Measurements from ENCODE around the gene NOLC1. TPM values are rescaled to one million over a fixed set of nuclear protein-coding genes. Genes with fewer than 3 reads are reported as not detected.
A peak's percentile ranks its signal among the peaks of the same experiment; 100 is the strongest.

NOLC1 gene
- polyA plus RNA-seq, 2 of the 4 experiments (the other 2 are of a cell fraction), result 129 to 188 TPM

GRCh38 chr10:102150970-102151773, 1.0 kb upstream of the NOLC1 start (continued):
- TF ChIP-seq HOXA7 (CRISPR knock-in tag; IDR thresholded peaks at IDR 0.05) (no peak), POLR2A (IDR thresholded peaks at IDR 0.05; ENCODE audit: low read length) (no peak)

DNA sequence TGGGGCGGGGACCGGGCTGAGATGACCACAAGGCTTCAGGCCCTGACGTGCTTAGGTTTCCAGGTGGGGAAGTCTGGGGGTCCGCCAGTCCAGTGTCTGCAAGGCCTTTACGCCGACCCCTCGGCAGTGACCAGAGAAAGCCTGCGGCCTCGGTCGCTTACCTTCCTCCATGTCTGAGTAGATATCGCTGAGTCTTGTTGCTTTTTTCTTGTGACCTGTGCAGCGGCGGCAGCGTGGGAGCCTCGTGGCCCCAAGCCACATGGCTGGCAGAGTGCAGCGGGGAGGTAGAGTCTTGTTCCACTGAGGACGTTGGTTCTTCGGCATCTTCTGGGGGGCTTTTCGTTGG, 329 bp downstream of the NOLC1 start:
- peak; percentile 28 to 35; a peak in 5 of 6 replicates for ATAC-seq
- H3K4me2 ChIP-seq, result peak overlapping the region; percentile 94
- H3K4me3 ChIP-seq, result peak overlapping the region; percentile 75
- FAIRE-seq, result no peak
- TF ChIP-seq TFCP2L1 (CRISPR knock-in tag; IDR thresholded peaks at IDR 0.05) (no peak), JUN (IDR thresholded peaks at IDR 0.05) (peak in 1 of 2 experiments; percentile 46; a peak in 2 of 5 replicates), POLR2AphosphoS2 (conservative IDR thresholded peaks at IDR 0.05; ENCODE audit: low read length) (no peak), MYC (IDR thresholded peaks at IDR 0.05; ENCODE audit: borderline replicate concordance, low read length) (peak; percentile 98; the same call in 1 of the 2 replicates), NFE2L2 (conservative IDR thresholded peaks at IDR 0.05; ENCODE audit: low read length) (no peak), RFX5 (IDR thresholded peaks at IDR 0.05) (no peak), EHF (CRISPR knock-in tag; IDR thresholded peaks at IDR 0.05) (peak; percentile 63; the same call in 1 of the 2 replicates), TP53 (CRISPR knock-in tag; IDR thresholded peaks at IDR 0.05) (peak; percentile 54), KDM5A (IDR thresholded peaks at IDR 0.05) (peak; percentile 3; the same call in 1 of the 2 replicates), PHF8 (IDR thresholded peaks at IDR 0.05; ENCODE audit: borderline replicate concordance, low read depth) (peak; percentile 53)
- TF ChIP-seq, protein P1, sequence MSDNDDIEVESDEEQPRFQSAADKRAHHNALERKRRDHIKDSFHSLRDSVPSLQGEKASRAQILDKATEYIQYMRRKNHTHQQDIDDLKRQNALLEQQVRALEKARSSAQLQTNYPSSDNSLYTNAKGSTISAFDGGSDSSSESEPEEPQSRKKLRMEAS (IDR thresholded peaks at IDR 0.05), result peak; percentile 91
- TF ChIP-seq, protein P2, sequence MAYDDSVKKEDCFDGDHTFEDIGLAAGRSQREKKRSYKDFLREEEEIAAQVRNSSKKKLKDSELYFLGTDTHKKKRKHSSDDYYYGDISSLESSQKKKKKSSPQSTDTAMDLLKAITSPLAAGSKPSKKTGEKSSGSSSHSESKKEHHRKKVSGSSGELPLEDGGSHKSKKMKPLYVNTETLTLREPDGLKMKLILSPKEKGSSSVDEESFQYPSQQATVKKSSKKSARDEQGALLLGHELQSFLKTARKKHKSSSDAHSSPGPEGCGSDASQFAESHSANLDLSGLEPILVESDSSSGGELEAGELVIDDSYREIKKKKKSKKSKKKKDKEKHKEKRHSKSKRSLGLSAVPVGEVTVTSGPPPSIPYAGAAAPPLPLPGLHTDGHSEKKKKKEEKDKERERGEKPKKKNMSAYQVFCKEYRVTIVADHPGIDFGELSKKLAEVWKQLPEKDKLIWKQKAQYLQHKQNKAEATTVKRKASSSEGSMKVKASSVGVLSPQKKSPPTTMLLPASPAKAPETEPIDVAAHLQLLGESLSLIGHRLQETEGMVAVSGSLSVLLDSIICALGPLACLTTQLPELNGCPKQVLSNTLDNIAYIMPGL (CRISPR knock-in tag; IDR thresholded peaks at IDR 0.05; ENCODE audit: borderline replicate concordance), result 0 out of 2 replicates have a peak, but pooled peaks have one; percentile 42
- TF ChIP-seq, protein P3, sequence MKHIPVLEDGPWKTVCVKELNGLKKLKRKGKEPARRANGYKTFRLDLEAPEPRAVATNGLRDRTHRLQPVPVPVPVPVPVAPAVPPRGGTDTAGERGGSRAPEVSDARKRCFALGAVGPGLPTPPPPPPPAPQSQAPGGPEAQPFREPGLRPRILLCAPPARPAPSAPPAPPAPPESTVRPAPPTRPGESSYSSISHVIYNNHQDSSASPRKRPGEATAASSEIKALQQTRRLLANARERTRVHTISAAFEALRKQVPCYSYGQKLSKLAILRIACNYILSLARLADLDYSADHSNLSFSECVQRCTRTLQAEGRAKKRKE (CRISPR knock-in tag; IDR thresholded peaks at IDR 0.05; ENCODE audit: low read depth), result 0 out of 2 replicates have a peak, but pooled peaks have one; percentile 39
- DNase-seq (ENCODE audit: low read depth in 1 of 2, low spot score in 1 of 2), result no peak
- ChIA-PET CTCF (interaction anchor here (0.5 to 6.8 kb wide), 9 partner anchors 9 to 270 kb away, joined by 3 to 40 read pairs (median 6); partner anchors contain the start of gene PPRC1), POLR2A (interaction anchor here (1.0 to 1.9 kb wide), 9 partner anchors 8 to 334 kb away, joined by 3 to 7 read pairs (median 5); partner anchors contain the start of genes FBXL15 and OGA)
- H3K4me1 ChIP-seq, result peaks cover 28% of the 10 kb centered on the region
- WGBS (ENCODE audit: missing lambda C conversion rate), result 4% methylated on average over 18 of the region's 19 CpGs
- H3K27ac ChIP-seq, result peak overlapping the region; percentile 86 to 91
- H3K9me3 ChIP-seq, result no peaks in the 10 kb centered on the region

GRCh38 chr10:102153093-102153620, 968 bp downstream of the NOLC1 start:
- no peaks in the 10 kb centered on the region for H3K9me3 ChIP-seq
- ChIA-PET CTCF (interaction anchor here (0.6 to 6.8 kb wide), 7 partner anchors 16 to 240 kb away, joined by 3 to 36 read pairs (median 5); partner anchors contain the start of gene PPRC1), POLR2A (interaction anchor here (0.7 to 1.9 kb wide), 4 partner anchors 18 to 335 kb away, joined by 4 to 5 read pairs (median 4); partner anchors contain the start of gene OGA)
- peak overlapping the region; percentile 86 to 91 for H3K27ac ChIP-seq
- 28% methylated on average over 5 of the region's 5 CpGs for WGBS (ENCODE audit: missing lambda C conversion rate)
- H3K4me3 ChIP-seq, result peak overlapping the region; percentile 75
- peaks cover 28% of the 10 kb centered on the region for H3K4me1 ChIP-seq
- FAIRE-seq (no peak), DNase-seq (ENCODE audit: low read depth in 1 of 2, low spot score in 1 of 2) (no peak), ATAC-seq (no peak)
- TF ChIP-seq TFCP2L1 (CRISPR knock-in tag; IDR thresholded peaks at IDR 0.05), result 0 out of 2 replicates have a peak, but pooled peaks have one; percentile 17
- no peak for TF ChIP-seq EHMT2 (IDR thresholded peaks at IDR 0.05; ENCODE audit: low read depth)
- TF ChIP-seq E2F6 (IDR thresholded peaks at IDR 0.05; ENCODE audit: borderline replicate concordance, low read depth), result no peak
- H3K4me2 ChIP-seq, result peak overlapping the region; percentile 94
